Activated effector memory CD4-positive, alpha-beta T cell treated with Interleukin-2 at 50 U/mL for 16 hours (primary cell): ENCODE measurements around the gene PLOD3.

Source experiments
- DNase-seq: peaks from one replicate; pipeline ENCODE4 v3.0.0-alpha.2; 2020

The PLOD3 gene

GRCh38 chr7:101238226-101239182 is 21.1 kb upstream of the PLOD3 start:
- DNase-seq: no peak

GRCh38 chr7:101237206-101238067 is 20.1 kb upstream of the PLOD3 start, which contains the start of gene CLDN15:
Gene CLDN15, minus strand, starts transcription at chr7:101237802. Its CDS starts 221 bp downstream, at chr7:101237581.
- DNase-seq: no peak

- no peak for DNase-seq
These were observed 19.0 kb upstream of the PLOD3 start for GRCh38 chr7:101236292-101236835.

GRCh38 chr7:101235522-101235921 is 18.1 kb upstream of the PLOD3 start:
- no peak for DNase-seq

DNA sequence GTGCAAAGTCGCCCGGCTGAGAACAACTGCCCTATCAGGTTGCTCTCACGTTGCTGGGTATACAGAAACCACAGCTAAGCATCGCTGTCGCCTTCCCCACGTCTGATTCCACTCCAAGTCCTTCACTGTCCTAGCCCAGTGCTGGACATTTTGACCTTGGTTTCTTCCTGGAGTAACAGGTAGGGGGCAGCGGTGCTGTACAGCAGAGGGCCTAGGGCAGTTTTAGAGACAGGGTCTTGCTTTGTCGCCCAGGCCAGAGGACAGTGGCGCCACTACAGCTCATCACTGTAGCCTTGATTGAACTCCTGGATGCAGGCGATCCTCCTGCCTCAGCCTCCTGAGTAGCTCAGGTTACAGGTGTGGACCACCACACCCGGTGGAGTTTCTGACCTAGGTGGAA is 17.7 kb upstream of the PLOD3 start:
- no peak for DNase-seq

- no peak for DNase-seq
These were observed 17.3 kb upstream of the PLOD3 start for GRCh38 chr7:101234636-101235035.

DNA sequence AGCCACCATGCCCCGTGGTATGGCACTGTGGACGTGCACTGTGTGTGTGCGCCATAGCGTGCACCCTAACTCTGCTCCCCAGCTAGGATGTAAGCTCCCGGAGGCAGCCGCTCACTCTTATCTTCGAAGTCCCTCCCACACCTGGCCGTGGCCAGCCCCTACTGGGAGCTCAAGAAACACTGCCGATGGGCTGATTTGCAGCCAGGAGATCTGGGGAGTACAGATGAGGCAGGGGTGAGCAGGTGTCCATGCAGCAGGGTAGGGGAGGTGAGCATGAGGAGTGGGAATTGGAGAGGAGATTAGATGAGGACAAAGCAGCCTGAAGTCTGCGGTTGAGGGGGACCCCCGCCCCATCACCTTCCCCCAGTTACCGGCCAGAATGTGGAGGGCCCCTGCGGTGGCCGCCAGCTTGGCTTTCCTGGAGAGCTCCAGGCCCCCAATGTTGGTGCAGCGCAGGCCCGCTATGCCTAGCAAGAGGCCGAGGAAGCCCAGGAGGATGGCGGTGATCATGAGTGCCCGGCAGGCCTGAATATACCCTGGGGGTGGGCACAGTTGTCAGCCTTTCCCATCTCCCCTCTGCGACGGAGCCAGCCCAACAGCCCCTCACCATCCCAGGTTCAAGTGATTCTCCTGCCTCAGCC is 16.6 kb upstream of the PLOD3 start:
- DNase-seq: no peak

GRCh38 chr7:101232141-101232850 is 14.9 kb upstream of the PLOD3 start:
- DNase-seq: no peak

DNA sequence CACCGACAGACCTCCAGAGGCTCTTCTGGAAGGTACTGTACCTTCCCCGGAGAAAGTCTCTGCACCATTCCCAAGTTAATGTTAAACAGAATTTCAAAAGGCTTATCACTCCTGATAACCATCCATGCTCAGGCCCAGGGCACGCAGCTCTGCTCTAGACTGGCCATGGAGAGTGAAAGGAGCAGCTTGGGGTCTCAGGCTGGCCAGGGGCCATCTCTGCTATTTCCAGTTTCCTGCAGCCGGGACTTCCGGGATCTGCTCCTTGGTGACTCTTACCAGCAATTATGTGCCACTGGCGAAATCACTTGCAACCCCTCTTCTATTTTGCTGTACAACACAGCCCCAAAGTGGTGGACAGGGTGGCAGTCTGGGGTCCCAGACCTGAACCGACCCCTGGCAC is 14.3 kb upstream of the PLOD3 start:
- no peak for DNase-seq

DNA sequence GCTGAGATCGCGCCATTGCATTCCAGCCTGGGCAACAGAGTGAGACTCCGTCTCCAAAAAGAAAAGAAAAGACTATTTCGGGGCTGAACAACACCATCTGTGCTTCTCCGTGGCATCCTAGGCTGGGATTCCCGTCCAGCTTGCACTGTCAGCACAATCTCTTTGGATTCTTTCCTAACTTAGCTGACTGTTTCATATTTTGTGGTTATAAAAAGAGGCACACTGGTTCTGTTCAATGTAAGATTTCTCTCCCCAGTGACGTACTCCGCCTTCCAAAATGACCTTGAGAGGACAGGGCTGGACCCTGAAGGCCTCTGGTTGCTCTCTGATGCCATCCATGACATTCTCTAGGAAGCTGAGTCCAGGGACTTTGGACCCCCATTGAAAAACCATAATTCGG is 9.3 kb upstream of the PLOD3 start:
- no peak for DNase-seq

GRCh38 chr7:101225650-101226049 is 8.3 kb upstream of the PLOD3 start:
- DNase-seq: no peak

- no peak for DNase-seq
These were observed 6.1 kb upstream of the PLOD3 start for GRCh38 chr7:101223528-101223927.

- DNase-seq: no peak
These were observed 5.0 kb upstream of the PLOD3 start for GRCh38 chr7:101222275-101222830.

- no peak for DNase-seq
These were observed 2.9 kb upstream of the PLOD3 start for GRCh38 chr7:101220295-101220694.

DNA sequence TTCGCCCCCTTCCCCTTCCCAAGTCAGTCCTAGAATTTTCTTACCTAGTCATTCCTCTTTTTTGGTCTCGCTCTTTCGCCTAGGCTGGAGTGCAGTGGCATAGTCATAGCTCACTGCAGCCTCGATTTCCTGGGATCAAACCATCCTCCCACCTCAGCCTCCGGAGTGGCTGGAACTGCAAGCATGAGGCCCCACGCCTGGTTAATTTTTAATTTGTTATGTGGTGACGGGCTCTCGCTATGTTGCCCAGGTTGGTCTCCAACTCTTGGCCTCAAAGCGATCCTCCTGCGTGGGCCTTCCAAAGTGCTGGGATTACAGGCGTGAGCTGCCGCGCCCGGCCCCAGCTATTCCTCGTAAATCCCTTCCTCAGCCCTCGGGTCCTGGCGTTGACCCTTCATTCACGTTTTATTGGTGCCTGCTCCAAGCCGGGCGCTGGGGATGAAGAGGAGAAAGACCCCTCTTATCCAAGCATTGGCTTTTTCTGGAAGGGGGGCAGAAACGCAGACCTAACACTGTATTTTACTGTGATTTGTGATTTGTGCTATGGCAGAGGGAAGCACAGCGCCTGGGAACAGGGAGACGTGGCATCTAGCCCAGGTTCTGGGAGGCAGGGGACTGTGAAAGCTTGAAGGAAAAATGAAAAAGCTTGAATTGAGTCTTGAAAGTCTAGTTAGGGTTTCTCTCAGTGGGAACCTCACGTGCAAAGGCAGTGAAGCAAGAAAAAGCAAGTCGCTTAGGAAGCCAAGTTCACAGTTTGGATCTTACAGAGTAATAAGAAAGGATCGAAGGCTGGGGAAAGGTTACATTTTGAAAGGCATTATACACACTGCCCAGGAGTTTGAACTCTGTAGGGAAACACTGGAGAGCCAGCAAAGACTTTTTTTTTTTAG is 1.1 kb upstream of the PLOD3 start:
- DNase-seq: no peak

DNA sequence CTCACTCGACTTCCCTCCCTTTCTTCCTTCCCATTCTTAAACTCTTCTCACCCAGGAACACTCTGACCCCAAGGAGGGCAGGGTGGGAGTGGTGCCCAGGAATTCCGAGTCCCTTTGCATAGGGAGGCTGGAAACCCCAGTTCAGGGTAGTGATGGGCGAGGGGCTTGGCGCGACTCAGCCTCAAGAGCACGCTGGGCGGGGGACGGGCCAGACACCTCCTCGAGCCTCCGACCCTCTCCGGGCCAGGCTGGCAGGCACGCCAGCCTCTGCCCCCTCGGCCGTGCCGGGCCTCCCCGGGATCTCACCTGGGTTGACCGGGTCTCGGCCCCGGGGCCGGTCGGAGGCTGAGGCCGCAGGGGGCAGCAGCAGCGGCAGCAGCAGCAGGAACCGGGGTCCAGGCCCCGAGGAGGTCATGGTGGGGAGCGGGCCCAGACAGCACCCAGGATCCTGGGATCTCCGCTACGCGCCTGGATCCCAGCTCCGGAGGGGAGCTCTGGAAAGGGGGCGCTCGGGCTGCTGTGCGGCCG is 457 bp downstream of the PLOD3 start:
- DNase-seq: no peak

- DNase-seq: no peak
These were observed 1.2 kb downstream of the PLOD3 start for GRCh38 chr7:101216001-101216859.

DNA sequence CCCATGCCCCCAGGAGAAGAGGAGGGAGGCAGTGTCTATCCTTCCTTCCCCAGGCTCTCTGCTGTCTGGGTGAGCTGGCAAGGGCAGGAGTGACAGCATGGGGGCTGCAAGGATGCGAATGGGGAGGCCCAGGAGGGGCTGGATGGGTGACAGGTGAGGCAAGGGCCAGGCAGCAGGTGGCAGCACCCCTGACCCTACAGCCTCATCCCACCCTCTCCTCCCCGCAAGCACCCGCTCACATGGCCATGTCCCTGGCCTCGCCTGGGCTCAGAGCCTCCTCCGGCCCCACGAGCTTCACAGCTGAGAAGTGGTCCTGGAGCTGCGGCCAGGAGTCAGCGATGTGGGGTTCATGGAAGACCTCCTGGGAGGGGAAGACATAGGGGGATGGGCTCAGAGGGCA is 5.4 kb downstream of the PLOD3 start:
- no peak for DNase-seq

DNA sequence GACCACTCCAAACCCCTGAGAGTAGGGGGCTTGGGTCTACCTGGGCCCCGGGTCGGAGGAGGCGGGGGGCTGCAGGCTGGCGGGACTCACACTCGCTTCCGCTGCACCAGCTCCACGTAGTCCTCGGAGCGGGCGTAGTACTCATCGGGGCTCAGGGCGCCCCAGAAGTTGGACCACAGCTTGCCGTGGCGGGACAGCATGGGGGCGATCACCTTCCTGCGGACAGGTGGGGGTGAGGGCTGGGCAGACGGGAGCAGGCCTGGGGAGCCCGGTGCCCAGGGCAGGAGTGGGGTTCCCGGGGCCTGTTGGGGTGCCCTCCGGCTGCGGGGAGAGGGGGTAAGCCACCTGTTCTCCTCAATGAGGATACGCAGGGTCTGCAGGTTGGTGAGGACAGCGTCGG is 5.9 kb downstream of the PLOD3 start:
- DNase-seq: no peak

DNA sequence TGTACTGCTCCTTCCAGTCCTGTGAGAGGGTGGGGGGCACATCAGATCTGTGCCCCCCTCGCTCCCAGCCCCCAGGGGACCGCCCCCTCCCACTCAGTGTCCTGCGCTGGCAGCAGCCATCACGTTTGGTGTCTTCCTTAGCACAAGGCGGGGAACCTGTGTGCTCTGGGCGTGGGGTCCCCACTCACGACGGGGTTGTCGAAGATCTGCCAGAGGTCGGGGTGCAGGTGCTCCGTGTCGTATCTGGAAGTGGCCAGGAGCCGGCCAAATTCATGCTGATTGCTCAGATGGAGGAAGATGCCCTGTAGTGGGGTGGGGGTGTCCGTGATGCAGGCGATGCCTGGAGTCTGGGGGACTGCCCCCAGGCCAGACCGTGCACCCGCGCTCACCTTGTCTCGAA is 7.2 kb downstream of the PLOD3 start:
- no peak for DNase-seq
